Measurements from ENCODE around the gene PRAME. TPM values are rescaled to one million over a fixed set of nuclear protein-coding genes. Genes with fewer than 3 reads are reported as not detected.

The PRAME gene
- total RNA-seq, 1 donor from 2014 or later, result not detected

DNA sequence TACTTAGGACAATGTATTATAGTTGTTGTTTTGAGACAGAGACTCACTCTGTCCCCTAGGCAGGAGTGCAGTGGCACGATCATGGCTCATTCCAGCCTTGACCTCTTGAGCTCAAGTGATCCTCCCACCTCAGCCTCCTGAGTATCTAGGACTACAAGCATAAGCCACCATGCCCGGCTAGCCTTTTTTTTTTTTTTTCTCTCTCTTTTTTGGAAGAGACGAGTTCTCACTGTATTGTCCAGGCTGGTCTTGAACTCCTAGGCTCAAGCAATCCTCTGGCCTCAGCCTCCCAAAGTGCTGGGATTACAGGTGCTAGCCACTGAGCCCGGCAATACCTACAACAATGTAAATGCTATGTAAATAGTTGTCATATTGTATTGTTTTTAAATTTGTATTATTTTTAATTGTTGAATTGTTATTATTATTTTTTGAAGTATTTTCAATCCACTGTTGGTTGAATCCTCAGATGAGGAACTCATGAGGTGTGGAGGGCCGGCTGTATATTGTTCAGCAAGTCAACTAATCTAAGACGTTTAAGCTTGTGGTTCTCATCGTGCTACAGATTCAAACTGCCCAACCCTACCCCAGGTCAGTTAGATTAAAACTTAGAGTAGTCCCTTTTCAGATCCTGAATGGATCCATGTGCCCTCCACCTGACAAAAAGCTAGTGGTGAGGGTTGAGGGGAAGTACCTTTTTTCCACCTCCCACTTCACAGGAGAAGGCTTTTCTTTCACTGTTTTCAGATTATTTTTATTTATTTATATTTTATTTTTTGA, 27.1 kb downstream of the PRAME start:
- H3K27me3 ChIP-seq, result peaks cover 56% of the 10 kb centered on the region
- no peaks in the 10 kb centered on the region for H3F3A ChIP-seq (ENCODE audit: low read depth)
- H2AFZ ChIP-seq (replicated peaks), result no peak overlapping the region
- H3K4me2 ChIP-seq, result no peak overlapping the region
- no peaks in the 10 kb centered on the region for H3K36me3 ChIP-seq
- H3K27me3 Mint-ChIP-seq (ENCODE audit: insufficient read depth, low read depth), result no peaks in the 10 kb centered on the region
- TF ChIP-seq EZH2 (IDR thresholded peaks at IDR 0.05) (no peak), EZH2phosphoT487 (IDR thresholded peaks at IDR 0.05) (no peak)
- TF ChIP-seq, protein P1, sequence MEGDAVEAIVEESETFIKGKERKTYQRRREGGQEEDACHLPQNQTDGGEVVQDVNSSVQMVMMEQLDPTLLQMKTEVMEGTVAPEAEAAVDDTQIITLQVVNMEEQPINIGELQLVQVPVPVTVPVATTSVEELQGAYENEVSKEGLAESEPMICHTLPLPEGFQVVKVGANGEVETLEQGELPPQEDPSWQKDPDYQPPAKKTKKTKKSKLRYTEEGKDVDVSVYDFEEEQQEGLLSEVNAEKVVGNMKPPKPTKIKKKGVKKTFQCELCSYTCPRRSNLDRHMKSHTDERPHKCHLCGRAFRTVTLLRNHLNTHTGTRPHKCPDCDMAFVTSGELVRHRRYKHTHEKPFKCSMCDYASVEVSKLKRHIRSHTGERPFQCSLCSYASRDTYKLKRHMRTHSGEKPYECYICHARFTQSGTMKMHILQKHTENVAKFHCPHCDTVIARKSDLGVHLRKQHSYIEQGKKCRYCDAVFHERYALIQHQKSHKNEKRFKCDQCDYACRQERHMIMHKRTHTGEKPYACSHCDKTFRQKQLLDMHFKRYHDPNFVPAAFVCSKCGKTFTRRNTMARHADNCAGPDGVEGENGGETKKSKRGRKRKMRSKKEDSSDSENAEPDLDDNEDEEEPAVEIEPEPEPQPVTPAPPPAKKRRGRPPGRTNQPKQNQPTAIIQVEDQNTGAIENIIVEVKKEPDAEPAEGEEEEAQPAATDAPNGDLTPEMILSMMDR (IDR thresholded peaks at IDR 0.05), result no peak
- H3K9me3 Mint-ChIP-seq, result no peaks in the 10 kb centered on the region
- H3K4me3 ChIP-seq, result no peak overlapping the region
- H3K4me1 ChIP-seq, result no peaks in the 10 kb centered on the region
- no peaks in the 10 kb centered on the region for H3K9me3 ChIP-seq (ENCODE audit: low read depth)
- no peak overlapping the region for H3K9ac ChIP-seq
- H3K79me2 ChIP-seq (ENCODE audit: low read depth), result no peaks in the 10 kb centered on the region
- H3K36me3 Mint-ChIP-seq, result no peaks in the 10 kb centered on the region
- peaks cover 2% of the 10 kb centered on the region for H3K4me1 Mint-ChIP-seq
- no peaks in the 10 kb centered on the region for H4K20me1 ChIP-seq (ENCODE audit: low read depth)
- H3K4me3 Mint-ChIP-seq, result no peak overlapping the region
- no peak for DNase-seq (ENCODE audit: low spot score)
- no peak overlapping the region for H3K27ac Mint-ChIP-seq
- H3K27ac ChIP-seq, result no peak overlapping the region

DNA sequence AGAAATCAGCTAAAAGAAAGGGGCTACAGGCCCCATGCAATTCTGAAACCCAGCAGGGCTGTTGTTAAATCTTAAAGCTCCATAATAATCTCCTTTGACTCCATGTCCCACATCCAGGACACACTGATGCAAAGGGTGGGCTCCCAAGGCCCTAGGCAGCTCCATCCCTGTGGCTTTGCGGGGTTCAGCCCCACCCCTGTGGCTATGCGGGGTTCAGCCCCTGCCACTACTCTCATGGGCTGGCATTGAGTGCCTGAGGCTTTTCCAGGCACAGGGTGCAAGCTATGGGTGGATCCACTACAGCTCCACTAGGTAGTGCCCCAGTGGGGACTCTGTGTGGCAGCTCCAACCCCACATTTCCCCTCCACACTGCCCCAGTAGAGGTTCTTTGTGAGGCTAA, 30.3 kb downstream of the PRAME start:
- Histone ChIP-seq H3K27ac (no peak overlapping the region), H3K9me3 (ENCODE audit: low read depth) (no peaks in the 10 kb centered on the region), H3K4me3 (no peak overlapping the region), H3K36me3 (no peaks in the 10 kb centered on the region), H3K9ac (no peak overlapping the region), H3K4me1 (no peaks in the 10 kb centered on the region), H4K20me1 (ENCODE audit: low read depth) (no peaks in the 10 kb centered on the region), H3K79me2 (ENCODE audit: low read depth) (no peaks in the 10 kb centered on the region), H3F3A (ENCODE audit: low read depth) (no peaks in the 10 kb centered on the region), H3K4me2 (no peak overlapping the region), H3K27me3 (peaks cover 55% of the 10 kb centered on the region), H2AFZ (replicated peaks) (no peak overlapping the region)
- TF ChIP-seq EZH2 (IDR thresholded peaks at IDR 0.05) (no peak), EZH2phosphoT487 (IDR thresholded peaks at IDR 0.05) (no peak)
- TF ChIP-seq, protein P1 (IDR thresholded peaks at IDR 0.05), result no peak
- H3K36me3 Mint-ChIP-seq, result no peaks in the 10 kb centered on the region
- no peaks in the 10 kb centered on the region for H3K9me3 Mint-ChIP-seq
- peaks cover 2% of the 10 kb centered on the region for H3K4me1 Mint-ChIP-seq
- no peak for DNase-seq (ENCODE audit: low spot score)
- no peak overlapping the region for H3K27ac Mint-ChIP-seq
- no peaks in the 10 kb centered on the region for H3K27me3 Mint-ChIP-seq (ENCODE audit: insufficient read depth, low read depth)
- H3K4me3 Mint-ChIP-seq, result no peak overlapping the region

DNA sequence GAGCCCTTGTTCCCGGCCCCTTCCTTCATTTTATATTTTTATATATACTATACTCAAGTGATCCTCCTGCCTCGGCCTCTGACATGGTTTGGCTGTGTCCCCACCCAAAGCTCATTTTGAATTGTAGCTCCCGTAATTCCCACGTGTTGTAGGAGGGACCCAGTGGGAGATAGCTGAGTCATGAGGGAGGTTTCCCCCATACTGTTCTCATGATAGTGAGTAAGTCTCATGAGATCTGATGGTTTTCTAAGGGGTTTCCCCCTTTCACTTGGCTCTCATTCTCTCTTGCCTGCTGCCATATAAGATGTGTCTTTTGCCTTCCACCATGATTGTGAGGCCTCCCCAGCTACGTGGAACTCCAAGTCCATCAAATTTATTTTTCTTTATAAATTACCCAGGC, 31.8 kb downstream of the PRAME start:
- H3K27me3 Mint-ChIP-seq (ENCODE audit: insufficient read depth, low read depth), result no peaks in the 10 kb centered on the region
- Histone ChIP-seq H3K9me3 (ENCODE audit: low read depth) (no peaks in the 10 kb centered on the region), H3K79me2 (ENCODE audit: low read depth) (no peaks in the 10 kb centered on the region), H3K27ac (no peak overlapping the region), H3K36me3 (no peaks in the 10 kb centered on the region), H3F3A (ENCODE audit: low read depth) (no peaks in the 10 kb centered on the region), H3K27me3 (peaks cover 54% of the 10 kb centered on the region), H3K4me3 (no peak overlapping the region), H3K4me2 (no peak overlapping the region), H4K20me1 (ENCODE audit: low read depth) (no peaks in the 10 kb centered on the region), H2AFZ (replicated peaks) (no peak overlapping the region), H3K9ac (no peak overlapping the region), H3K4me1 (no peaks in the 10 kb centered on the region)
- no peaks in the 10 kb centered on the region for H3K36me3 Mint-ChIP-seq
- DNase-seq (ENCODE audit: low spot score), result no peak
- peaks cover 2% of the 10 kb centered on the region for H3K4me1 Mint-ChIP-seq
- no peaks in the 10 kb centered on the region for H3K9me3 Mint-ChIP-seq
- no peak overlapping the region for H3K27ac Mint-ChIP-seq
- no peak for TF ChIP-seq EZH2phosphoT487 (IDR thresholded peaks at IDR 0.05)
- TF ChIP-seq EZH2 (IDR thresholded peaks at IDR 0.05), result no peak
- TF ChIP-seq, protein P1 (IDR thresholded peaks at IDR 0.05), result no peak
- no peak overlapping the region for H3K4me3 Mint-ChIP-seq

All from neural progenitor cell (in vitro differentiated cells).